GM19324 (cell line): ENCODE results near the gene SMYD3.
A peak's percentile ranks its signal among the peaks of the same experiment; 100 is the strongest.

ENCODE experiments used
- ATAC-seq: cut with Tn5 transposase; IDR thresholded peaks from one replicate; pipeline ENCODE4 v1.9.1; 2021; ENCODE audit warnings: mild to moderate bottlenecking, moderate library complexity; ENCODE audit not compliant: unreplicated experiment, low FRiP score

SMYD3 gene

DNA sequence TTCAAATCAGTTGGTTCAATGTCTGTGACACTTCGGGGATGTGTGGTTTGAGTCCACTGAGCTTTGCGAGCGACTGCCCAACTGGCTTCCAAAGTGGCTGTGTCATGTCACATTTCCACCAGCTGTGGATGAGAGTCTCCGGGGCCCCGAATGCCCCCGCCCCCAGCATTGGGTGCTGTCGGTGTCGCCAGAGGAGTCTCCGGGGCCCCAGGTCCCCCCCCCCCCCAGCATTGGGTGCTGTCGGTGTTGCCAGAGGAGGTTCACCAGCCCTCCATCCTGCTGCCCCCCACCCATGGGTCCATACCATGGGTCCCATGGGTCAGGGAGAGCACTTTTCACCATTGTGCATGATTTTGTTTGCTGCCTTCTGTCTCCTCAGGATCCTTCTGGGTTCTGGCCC is 9.0 kb upstream of the SMYD3 start:
- no peak for ATAC-seq

DNA sequence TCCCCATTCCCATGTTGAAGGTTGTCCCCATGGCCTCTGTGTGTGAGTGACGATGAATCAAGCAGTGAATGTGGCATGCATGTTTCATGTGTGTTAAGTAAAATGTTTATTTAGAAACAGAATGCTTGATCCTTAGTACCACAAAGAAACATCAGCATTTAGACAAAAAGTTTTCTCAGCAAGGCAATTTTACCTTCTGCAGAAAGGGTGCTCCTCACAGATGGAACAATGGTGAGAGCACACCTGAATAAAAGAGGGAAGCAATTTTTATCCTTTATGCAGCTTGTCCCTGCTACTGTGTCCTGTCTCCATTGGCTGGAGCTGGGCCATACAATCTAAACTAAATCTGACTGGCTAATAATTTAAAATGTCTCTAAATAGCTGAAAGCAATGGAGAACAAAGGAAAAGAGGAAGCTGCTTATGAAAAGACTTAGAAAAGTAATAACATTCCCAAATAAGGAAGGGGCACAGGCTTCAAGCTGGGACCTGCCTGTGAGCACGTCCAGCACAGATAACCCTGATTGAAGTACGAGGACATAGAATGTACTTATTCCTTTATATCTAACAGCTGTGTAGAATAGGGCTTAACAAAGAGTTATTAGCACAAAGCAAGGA is 8.4 kb upstream of the SMYD3 start:
- ATAC-seq, result no peak

DNA sequence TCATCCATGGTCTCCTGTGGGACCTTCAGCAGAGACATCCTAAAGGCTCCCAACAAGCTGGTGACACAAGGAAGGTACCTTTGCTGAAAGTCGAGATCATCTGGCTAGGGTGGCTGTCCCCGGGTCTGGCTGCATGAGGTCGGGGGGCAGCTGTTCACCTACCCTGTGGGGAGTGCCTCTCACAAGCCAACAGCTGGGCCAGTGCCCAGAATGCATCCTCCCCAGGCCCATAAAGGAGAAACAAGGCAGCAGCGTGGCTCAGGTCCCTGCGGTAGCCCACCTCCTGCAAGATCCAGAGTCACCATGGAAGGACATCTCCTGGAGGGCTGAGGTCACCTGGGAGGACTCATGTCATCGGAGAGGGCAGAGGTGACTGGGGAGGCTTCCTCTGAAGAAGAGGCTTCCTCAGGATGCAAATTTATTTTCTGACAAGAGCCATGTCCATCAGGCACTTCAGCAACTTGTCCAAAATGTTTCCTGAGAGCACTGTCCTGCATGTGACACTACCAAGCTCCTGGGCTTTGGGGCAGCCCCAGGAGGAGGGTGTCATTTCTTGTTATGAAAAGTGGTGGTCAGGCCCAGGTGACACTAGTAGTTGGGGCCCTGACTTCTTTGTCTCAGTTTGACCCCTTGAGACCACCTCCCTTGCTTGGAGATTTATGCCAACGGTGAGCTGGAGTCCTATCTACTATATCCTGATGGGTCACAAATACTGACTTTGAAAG is 6.7 kb upstream of the SMYD3 start:
- no peak for ATAC-seq

DNA sequence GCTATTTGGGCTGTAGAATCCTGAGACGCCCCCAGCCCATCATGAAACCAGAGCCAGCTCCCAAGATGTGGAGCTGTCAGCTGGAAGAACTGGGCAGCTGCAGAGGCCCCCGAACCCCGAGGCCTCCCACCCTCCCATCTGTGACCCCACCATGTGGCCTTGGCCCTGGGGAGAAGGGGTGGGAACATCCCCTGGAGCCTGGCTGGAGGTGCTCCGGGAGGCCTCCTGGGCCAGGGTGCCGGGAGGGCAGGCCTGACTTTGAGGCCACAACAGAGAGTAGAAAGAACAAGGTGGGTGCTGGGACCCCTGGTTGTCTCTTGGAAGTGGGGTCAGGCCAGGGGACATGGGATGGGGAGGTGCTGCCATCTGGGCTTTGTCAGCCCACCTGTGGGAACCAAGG is 6.0 kb upstream of the SMYD3 start:
- ATAC-seq, result no peak

DNA sequence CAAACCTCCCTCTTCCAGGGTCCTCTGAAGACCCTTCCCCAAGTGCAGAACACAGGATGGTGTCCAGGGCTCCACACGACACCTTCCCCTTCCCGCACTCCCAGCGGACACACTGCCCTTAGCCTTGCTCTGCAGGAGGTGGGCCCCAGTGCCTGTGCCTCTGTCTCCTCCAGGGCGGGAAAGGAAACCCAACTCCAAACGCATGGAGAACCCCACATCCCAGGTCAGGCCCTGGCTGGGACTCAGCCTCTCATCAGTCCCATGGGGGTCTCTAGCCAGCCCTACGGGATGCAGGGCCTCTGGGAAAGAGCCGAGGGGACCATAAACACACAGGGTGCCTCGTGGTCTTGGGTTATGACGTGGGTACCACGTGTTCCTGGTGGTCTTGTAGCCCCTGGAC is 5.6 kb upstream of the SMYD3 start:
- ATAC-seq, result no peak

DNA sequence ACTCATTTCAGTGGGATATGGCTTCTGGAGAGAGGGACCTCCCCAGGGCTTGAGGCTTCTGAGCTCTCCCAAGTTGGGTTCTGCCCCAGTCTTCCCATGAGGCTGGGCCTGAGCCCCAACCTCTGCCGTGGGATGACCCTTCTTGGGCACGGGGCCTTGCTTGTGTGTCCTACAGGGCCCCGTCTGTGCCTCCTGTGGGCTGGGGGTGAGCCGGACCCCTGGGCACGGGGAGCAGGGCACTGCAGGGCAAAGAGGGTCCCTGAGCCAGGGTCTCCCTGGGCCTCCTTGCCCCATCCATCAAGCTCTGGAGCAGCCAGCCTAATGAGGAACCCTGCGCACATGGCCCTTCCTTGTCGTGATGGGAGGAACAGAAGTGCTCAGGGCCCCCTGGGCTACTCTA is 5.2 kb upstream of the SMYD3 start:
- no peak for ATAC-seq

DNA sequence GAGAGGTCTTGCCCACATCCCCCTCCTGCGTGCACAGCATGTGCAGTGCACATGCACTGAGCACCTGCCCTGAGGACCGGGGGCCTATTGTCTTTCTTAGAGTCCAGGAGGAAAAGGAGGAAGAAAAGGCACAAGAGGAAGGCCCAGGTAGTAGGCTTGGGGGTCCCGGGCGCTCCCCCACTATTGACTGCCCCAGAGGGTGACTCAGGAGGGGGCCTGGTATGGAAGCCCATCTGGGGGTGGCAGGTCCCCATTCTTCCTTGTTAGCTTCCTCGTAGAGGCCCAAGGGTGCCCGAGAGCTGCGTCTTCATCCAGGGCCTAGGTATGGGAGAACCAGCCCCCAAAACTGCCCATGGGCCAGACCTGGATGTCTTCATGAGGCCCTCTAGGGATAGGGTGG is 4.1 kb upstream of the SMYD3 start:
- no peak for ATAC-seq

DNA sequence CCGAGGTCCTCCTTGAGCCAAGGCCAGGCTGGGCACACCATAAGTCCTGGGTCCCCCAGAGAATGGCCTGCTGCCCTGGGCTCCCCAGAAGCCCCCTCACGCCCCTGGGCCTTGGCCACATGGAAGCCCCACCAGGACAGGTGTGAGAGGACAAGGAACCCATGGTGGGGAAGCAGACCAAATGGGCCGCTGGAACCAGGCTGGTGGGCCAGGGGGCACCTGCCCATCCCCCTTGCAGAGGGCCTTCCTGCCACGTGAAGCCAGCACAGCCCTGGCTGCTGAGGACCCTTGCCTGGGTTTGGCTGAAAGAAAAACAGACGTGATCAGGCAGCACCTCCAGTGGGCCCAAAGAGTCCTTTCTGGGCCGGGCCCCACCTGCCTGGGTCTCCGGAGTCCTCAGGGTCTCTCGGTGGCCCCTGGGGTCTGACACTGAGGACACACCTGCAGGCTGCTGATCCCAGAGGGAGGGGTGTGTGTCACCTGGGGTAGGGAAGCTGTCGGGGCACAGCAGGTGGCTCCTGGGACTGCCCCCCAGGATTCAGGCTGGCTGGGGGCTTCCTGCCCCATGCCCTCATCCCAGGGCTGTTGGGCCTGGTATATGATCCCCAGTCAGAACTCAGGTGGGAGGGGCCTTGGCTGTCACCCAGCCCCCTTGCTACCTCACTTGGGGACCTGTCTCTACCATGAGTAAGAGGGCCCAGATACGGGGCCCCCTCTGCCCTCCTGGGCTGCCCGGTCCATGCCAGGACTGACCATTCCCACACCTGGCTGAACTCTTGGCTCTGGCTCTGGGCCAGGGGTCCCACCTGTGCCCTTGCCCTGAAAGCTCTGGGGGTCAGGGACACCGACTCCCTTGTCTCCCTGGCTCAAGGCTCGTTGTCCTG is 3.3 kb upstream of the SMYD3 start:
- no peak for ATAC-seq

DNA sequence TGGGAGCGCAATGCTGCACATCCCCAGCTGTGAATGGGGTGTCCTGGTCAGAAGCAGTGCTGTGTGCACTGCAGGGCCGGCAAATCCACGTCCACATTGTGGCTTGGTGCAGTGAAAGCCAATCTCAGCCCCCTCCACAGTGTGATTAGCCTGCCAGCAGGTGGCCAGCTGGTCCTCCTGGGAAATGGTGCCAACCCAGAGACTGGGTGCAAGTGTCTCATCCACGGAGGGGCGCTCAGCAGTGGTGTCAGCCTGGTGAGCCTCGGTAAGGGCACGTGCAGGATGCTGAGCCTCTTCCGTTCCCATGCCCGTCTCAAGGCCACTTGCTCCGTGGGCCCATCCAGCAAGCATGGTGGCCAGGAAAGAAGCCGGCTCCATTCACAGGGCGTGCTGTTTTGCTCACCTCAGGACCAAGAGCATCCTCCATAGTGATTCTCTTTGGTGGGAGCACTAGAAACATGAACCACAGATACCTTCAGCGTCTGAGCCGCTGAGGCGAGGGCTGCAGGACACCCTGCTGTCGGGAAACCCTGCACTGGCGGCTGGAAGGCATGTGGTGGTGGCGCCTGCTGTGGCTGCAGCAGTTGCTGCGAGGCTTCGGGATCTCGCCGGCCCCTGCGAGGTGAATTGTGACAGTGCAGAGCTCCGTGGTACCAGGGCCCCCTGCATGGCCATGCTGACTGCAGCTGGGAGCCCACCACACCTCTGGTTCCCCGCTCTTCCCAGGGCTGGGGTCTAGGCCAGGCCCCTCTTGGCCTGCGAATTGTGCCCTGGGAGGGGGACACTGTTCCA is 2.0 kb upstream of the SMYD3 start:
- ATAC-seq, result no peak

DNA sequence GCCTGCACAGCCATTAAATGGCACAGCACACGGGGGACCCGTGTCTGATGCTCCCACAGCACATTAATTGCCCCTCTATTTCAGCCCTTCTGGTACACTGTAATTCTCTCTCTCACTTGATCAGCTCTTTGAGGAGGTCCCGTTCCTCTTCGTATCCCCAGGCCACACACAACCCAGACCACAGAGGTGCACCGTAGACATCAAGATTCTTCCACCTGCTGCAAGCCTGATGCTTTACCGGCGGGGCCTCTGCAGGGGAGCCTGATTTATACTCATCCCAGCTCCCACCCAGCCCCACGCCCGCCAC is 759 bp downstream of the SMYD3 start:
- ATAC-seq, result no peak

DNA sequence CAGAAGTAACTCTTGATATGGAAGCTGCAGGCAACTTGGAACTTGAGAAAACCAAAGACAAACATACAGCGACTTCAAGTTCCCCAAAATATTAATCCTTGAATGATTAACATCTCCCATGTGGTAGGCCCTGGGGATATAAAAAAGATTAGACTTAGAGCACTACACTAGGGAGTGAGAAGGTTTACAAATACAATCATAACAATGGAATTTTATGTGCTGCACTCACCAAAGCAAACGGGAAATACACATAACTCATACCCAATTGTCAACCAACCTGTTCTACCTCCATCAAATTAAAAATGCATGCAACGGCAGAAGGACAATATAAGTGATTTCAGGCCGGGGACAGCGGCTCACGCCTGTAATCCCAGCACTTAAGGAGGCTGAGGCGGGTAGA is 3.7 kb downstream of the SMYD3 start:
- no peak for ATAC-seq

DNA sequence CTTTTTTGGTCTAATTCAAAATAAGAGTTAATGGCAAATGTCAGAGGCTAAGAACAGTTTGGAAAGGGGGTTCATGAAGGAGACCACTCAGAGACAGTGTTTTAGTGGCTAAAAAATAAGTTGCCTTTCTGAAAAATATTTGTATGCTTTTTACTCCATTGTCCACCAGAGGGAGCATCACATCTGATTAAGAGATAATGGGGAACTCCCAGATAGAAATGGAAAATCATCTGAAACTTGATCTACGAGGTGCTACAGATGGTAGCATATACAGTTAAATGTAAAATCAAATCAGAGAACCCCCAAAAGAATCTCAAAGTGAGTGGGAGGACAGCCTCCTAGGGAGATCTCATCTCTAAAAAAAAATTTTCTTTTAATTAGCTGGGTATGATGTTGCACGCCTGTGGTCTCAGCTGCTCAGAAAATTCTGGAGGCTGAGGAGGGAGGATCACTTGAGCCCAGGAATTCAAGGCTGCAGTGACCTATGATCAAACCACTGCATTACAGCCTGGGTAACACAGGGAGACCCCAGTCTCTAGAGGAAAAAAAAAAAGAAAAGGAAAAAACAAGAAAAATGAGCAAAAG is 9.7 kb downstream of the SMYD3 start:
- peak; percentile 43 for ATAC-seq

DNA sequence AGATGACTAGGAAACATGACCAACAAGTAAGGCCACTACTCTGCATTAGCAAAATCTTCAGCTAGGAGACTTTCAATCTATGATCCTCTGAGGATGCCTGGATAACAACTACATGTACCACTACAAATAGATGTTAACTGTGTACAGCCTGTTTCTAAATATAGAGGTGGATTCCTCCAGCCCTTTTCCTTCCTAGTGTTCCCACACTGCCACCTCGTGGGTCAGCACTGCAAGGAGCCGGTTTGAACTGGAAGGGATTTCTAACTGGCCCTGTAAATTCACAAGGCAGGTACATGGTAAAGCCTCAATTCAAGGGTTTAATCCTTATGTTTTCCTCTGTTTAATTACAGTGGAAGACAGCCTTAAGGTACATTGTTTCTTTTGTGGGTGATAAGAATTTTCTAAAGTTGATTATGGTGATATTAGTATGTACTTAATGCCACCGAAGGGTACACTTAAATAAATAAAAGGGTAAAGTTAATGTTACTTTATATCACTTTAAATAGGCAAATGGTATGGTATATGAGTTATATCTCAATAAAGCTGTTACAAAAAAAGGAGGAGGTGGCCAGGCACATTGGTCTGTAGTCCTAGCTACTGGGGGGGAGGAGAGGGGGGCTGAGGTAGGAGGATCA is 14.4 kb downstream of the SMYD3 start:
- ATAC-seq, result no peak

DNA sequence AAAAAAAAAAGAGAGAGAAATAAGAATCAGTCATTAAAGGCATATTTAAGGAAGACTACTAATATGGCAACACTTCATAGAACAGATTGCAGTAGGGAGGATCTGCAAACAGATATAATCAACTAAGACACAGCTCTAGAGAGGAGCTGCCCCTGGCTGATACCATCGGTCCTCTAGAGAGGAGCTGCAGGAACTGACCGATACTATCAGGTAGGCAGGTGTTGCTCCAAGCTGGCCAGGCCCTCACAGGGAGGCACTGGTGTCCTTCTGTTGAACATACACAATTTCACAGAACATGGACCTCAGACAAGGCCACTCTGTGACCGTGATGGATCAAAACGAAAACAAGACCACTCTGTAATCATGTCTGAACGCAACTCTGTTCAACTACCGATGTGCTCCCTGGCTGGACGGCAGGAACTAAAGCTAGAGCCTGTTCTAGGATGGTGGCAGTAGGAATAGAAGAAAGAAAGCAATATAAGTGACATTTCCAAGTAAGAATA is 15.5 kb downstream of the SMYD3 start:
- no peak for ATAC-seq

DNA sequence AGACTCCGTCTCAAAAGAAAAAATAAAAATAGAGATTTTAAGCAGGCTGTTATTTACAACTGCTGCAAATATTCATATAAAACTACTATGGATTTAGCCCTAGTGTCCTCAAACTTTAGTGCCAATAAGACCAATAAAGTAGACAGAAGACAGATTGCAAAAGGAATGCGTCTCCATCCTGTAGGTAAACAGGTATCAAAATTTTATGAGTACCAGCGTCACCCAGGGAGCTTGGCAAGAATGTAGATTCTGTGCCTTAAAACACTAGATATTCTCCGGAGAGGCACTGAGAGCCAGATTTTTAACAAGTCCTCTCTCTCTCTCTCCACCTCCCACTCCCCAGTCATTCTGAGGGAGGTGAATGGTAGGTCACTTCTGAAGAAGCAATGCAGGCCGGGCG is 18.4 kb downstream of the SMYD3 start:
- ATAC-seq, result no peak

DNA sequence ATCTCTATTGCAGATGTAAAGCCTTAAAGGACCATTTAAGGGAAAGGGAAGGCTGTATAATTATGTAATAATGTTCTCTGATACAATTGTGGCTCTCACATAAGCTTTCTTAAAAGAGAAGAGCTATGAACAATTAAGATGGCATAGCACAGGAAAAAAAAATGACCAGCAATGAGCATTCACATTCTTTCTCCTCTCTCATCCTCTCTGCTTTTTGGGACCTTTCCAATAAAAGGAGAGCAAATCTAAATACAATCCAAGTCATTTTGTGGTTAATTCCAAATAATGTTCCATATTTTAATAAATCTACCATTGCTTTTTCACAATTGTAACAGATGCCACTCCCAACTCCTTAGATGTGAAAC is 23.5 kb downstream of the SMYD3 start:
- no peak for ATAC-seq

DNA sequence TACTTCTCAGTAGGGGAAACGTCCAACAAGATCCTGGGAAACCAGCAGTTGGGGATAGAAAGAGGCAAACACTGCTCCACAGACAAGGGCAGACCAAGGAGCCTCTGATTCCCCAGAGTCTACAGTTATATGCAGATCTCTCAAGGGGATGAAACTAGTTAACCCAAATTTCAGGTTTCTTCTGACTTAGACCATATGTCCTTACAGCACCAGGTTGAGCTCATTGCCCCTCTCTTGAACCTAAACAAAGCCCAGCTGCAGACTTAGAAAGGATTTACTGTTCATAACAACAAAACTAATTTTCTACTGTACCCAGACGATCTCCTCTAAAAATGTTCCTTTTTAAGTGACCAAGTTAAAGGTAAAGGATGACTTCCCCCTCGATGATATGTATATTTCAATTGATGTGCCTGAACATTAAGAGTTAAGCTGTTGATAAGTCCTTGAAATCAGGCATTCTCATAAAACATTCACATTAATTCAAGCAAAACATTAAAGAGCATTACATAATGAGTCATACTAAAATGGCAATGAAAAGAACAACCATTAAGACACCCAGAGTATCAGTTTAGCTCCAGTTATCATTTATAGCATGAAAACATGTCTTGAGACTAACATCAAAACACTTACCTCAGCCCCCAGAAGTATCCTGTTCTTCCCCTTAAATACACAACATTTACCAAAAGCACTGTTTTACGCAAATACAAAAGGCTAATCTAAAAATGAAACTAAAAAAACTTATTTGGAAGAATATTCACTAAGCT is 24.1 kb downstream of the SMYD3 start:
- no peak for ATAC-seq

DNA sequence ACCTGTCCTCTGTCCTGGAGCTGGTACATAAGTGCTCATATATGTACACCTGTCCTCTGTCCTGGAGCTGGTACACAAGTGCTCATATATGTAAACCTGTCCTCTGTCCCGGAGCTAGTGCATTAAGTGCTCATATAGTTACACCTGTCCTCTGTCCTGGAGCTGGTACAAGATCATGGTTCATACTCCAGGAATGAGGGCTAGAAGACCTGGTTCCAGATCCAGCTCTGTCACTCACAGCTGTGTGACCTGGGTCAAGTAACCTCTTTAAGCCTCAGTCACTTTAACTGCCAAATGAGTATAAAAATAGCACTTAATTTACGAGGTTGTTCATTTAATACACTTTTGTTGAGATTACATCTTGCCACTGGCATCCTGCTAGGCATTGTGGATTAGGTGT is 28.0 kb downstream of the SMYD3 start:
- ATAC-seq, result no peak

DNA sequence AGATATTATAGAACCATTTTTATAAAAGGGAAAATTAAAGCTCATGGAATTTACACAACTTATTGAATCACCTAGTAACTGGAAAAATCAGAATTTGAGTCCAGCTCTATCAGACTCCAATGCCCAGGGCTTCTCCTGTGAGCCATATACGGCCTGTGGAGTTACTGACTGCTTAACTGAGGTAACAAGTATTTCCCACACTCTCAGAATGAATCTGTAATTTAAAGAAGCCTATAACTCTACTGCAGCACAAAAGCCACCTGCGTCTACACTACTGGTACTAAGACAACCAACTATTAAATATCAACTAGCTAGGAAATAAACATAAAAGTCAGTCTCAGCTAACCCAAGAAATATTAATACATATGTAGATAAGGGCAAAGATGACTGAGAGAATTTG is 29.4 kb downstream of the SMYD3 start:
- no peak for ATAC-seq
